Omental fat pad (tissue), 4 donors: ENCODE results near the gene HJV. TPM values are rescaled to one million over a fixed set of nuclear protein-coding genes. Genes with fewer than 3 reads are reported as not detected.
A peak's percentile ranks its signal among the peaks of the same experiment; 100 is the strongest.

ENCODE experiments used
- ATAC-seq: fragments of 150-250 bp; one replicate; pipeline ENCODE4 v1.9.1; 2016; ENCODE audit warnings: mild to moderate bottlenecking, moderate library complexity; ENCODE audit not compliant: low FRiP score
- DNase-seq: peaks from one replicate; pipeline ENCODE4 v3.0.0-alpha.2; 2019; ENCODE audit warnings: low spot score
- CTCF ChIP-seq, 3 donors: fragments of 450-650 bp; IDR thresholded peaks; one replicate each; pipeline ENCODE4 v1.5.1; 2016 to 2017; ENCODE audit warnings: antibody characterized with exemption in 3 of 3, mild to moderate bottlenecking in 3 of 3, moderate library complexity in 2 of 3
- total RNA-seq, 4 donors: library from RNA; depleted of rRNA; stranded (reverse); fragments of >200 nt; gene quantifications; one replicate each; pipeline ENCODE4 v1.1.0, GENCODE V29; 2016

HJV gene
- total RNA-seq, 4 donors from 2014 or later: not detected

- DNase-seq: no peak
- TF ChIP-seq CTCF (IDR thresholded peaks at IDR 0.05): no peak
- no peak for ATAC-seq
These were observed 4.6 kb downstream of the HJV start for GRCh38 chr1:146016891-146017290.

GRCh38 chr1:146013559-146013922 is 8.0 kb downstream of the HJV start:
- TF ChIP-seq CTCF (IDR thresholded peaks at IDR 0.05): no peak
- ATAC-seq (no peak), DNase-seq (no peak)

GRCh38 chr1:146012703-146013558 is 8.6 kb downstream of the HJV start:
- no peak for DNase-seq
- ATAC-seq: peak; percentile 55
- no peak for TF ChIP-seq CTCF (IDR thresholded peaks at IDR 0.05)

GRCh38 chr1:146010126-146010738 is 11.3 kb downstream of the HJV start:
- ATAC-seq: no peak
- DNase-seq: no peak
- no peak for TF ChIP-seq CTCF (IDR thresholded peaks at IDR 0.05)

- no peak for TF ChIP-seq CTCF (IDR thresholded peaks at IDR 0.05)
- no peak for ATAC-seq
- no peak for DNase-seq
These were observed 13.9 kb downstream of the HJV start for GRCh38 chr1:146007489-146008133.

- ATAC-seq: no peak
- no peak for TF ChIP-seq CTCF (IDR thresholded peaks at IDR 0.05)
- no peak for DNase-seq
These were observed 19.8 kb downstream of the HJV start for GRCh38 chr1:146001709-146002108.
